Retinal pigment epithelial cell (primary cell): ENCODE data around the gene LANCL1.

Experiments used
- DNase-seq: peaks from one replicate; pipeline ENCODE4 v3.0.0-alpha.2; 2010; ENCODE audit warnings: low read depth
- H3K4me3 ChIP-seq: 2 replicates; pipeline ENCODE4 v1.5.1; 2011; ENCODE audit warnings: mild to moderate bottlenecking, low read length, control low read depth, moderate library complexity
- TF ChIP-seq, protein P1 (sequence below): conservative IDR thresholded peaks from 2 replicates; pipeline ENCODE4 v1.5.1; 2011; ENCODE audit warnings: low read depth, low read length, control low read depth, inconsistent platforms

The LANCL1 gene

GRCh38 chr2:210478661-210479060, 2.1 kb upstream of the LANCL1 start:
- TF ChIP-seq, protein P1, sequence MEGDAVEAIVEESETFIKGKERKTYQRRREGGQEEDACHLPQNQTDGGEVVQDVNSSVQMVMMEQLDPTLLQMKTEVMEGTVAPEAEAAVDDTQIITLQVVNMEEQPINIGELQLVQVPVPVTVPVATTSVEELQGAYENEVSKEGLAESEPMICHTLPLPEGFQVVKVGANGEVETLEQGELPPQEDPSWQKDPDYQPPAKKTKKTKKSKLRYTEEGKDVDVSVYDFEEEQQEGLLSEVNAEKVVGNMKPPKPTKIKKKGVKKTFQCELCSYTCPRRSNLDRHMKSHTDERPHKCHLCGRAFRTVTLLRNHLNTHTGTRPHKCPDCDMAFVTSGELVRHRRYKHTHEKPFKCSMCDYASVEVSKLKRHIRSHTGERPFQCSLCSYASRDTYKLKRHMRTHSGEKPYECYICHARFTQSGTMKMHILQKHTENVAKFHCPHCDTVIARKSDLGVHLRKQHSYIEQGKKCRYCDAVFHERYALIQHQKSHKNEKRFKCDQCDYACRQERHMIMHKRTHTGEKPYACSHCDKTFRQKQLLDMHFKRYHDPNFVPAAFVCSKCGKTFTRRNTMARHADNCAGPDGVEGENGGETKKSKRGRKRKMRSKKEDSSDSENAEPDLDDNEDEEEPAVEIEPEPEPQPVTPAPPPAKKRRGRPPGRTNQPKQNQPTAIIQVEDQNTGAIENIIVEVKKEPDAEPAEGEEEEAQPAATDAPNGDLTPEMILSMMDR = no peak
- H3K4me3 ChIP-seq = no peak overlapping the region
- no peak for DNase-seq

- TF ChIP-seq, protein P1 = no peak
- peak overlapping the region; percentile 14 for H3K4me3 ChIP-seq
- no peak for DNase-seq
Observed at GRCh38 chr2:210477496-210477895, 937 bp upstream of the LANCL1 start.

GRCh38 chr2:210475706-210476105, 853 bp downstream of the LANCL1 start:
- TF ChIP-seq, protein P1 = no peak
- no peak for DNase-seq
- H3K4me3 ChIP-seq = peak overlapping the region; percentile 87

DNA sequence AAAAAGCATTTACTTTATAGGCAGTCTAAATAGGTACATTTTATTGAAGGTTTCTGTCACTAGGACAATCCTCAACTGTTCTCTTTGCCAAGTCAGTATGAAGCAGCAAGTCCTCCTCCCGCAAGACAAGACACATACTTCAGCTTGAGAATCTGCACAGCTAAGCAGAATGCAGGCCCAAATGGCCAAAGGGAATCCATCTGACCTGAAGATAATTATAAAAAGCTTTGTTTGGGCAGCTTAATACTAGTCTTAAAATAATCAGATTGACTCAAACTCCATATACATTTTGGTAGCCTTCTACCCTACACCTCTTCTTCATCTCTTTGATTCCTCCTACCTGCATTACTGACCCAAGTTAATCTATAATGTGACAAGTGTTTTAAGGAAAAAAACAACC, 1.8 kb downstream of the LANCL1 start:
- TF ChIP-seq, protein P1 = no peak
- no peak for DNase-seq
- H3K4me3 ChIP-seq = no peak overlapping the region

- DNase-seq = no peak
- H3K4me3 ChIP-seq = no peak overlapping the region
- TF ChIP-seq, protein P1 = no peak
Observed at GRCh38 chr2:210461401-210461800, 15.2 kb downstream of the LANCL1 start.

DNA sequence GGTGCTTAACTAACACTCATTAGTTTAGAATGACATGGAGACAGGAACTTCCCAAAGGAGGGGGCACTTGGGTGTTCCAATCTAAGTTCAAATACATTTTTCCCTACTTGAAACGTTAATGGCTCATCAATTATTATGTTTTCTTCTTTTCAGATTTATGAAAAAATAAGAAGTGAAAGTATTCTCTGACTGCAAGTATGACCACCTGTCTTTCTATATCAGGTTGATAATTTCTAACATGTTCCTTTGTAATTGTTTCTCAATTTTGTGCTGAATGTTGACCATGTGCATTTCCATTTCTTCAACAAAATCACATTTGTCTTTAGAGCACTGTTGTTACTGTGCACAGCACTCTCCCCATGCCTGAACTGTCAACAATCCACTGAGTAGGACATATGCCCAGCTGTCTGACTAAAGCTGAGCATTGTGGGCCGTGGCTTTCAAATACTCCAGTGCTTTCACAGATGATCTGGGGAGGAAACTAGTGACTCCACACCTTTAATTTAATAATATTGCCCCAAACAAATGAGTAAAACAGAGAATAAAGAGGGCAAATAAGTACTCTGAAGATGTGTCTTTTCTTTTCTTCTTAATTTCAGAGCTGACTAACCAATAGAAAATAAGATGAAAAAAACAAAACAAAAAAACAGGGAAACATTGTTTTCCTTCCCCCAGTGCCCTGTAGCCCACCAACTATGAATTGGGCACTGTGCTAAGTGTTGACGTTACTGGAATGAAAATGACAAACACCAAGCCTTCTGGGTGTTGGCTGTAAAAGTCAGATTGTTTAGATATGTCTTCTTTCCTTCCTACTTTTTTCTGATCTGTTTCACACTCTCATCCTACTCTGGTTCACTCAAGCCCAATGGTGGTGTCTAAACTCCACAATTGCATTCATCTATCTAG, 16.0 kb downstream of the LANCL1 start:
- TF ChIP-seq, protein P1 = no peak
- H3K4me3 ChIP-seq = no peak overlapping the region
- DNase-seq = no peak

GRCh38 chr2:210459880-210460279, 16.7 kb downstream of the LANCL1 start:
- DNase-seq = no peak
- TF ChIP-seq, protein P1 = no peak
- H3K4me3 ChIP-seq = no peak overlapping the region
